Left lung (tissue), 10 donors: ENCODE measurements around the gene CCDC57. TPM values are rescaled to one million over a fixed set of nuclear protein-coding genes. Genes with fewer than 3 reads are reported as not detected.

Source experiments
- ATAC-seq: fragments of 200-7000 bp; cut with Tn5 transposase; one replicate; pipeline ENCODE4 v1.9.1; 2020; ENCODE audit warnings: moderate library complexity
- DNase-seq, 4 donors: peaks; one replicate each; pipeline ENCODE4 v3.0.0-alpha.2; 2013 to 2020
- H3K27ac ChIP-seq, 2 donors: fragments of 200-600 bp; sonication (generic) in 1 of 2; one replicate each; pipeline versions ENCODE4 v1.5.0 to v1.8.0; 2020 to 2021
- H3K27me3 ChIP-seq, 2 donors: fragments of 200-600 bp; sonication (generic) in 1 of 2; one replicate each; pipeline versions ENCODE4 v1.5.0 to v1.8.0; 2020 to 2021
- H3K36me3 ChIP-seq, 2 donors: fragments of 200-600 bp; sonication (generic) in 1 of 2; one replicate each; pipeline versions ENCODE4 v1.5.0 to v1.8.0; 2020 to 2021
- H3K4me1 ChIP-seq, 2 donors: fragments of 200-600 bp; one replicate each; pipeline ENCODE4 v1.8.0; 2021
- H3K4me3 ChIP-seq, 2 donors: fragments of 200-600 bp; sonication (generic) in 1 of 2; one replicate each; pipeline versions ENCODE4 v1.5.0 to v1.8.0; 2020 to 2021; ENCODE audit warnings: mild to moderate bottlenecking in 1 of 2
- H3K9me3 ChIP-seq, 2 donors: fragments of 200-600 bp; sonication (generic) in 1 of 2; one replicate each; pipeline versions ENCODE4 v1.5.0 to v1.8.0; 2020 to 2021
- intact Hi-C, 2 donors: fragments of 100-400 bp; cut with DNase I; formaldehyde crosslinking; loops; one replicate each; pipeline versions ENCODE4 v1.11.2 to v1.14.2; 2022
- polyA plus RNA-seq, 6 donors: library from polyadenylated mRNA; unstranded; fragments of 120-200 nt; gene quantifications; one replicate each; pipeline ENCODE4 v1.2.1, GENCODE V29; 2013; ENCODE audit not compliant: insufficient read length in 6 of 6
- total RNA-seq, 2 donors: library from RNA; stranded (reverse); fragmentation: NEBNext Ultra II Directional; extraction: Animal tissue kit (Norgen Biotek cat#: 25700); gene quantifications; one replicate each; pipeline ENCODE4 v1.2.1, GENCODE V29; 2021
- TF ChIP-seq, protein P1 (sequence below), 2 donors: fragments of 200-600 bp; sonication (generic) in 1 of 2; IDR thresholded peaks; one replicate each; pipeline versions ENCODE4 v1.5.0 to v1.8.0; 2021; ENCODE audit warnings: antibody characterized with exemption in 2 of 2
- donor health status: DM: no; HTN: yes; CAD: no.
- donor health status: DM: no; HTN: no; CAD: no.

The CCDC57 gene
- total and polyA plus RNA-seq, 8 donors = 41.7 to 73.4 (median 59.8) TPM

DNA sequence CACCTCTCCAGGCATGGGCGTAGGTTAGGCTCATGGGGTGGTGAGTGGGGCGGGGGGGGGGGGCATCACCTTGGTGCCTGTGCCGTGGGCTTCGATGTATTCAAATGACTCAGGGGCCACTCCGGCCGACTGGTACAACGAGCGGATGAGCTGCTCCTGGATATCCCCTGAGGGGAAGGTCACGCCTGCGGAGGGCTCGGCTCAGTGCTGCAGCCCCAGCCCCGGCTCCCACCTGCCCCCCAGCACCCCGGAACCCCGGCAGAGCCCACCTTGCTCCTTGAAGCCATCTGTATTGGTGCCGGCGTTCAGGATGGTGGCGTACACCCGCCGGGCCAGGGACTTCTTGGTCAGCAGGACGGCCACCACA is 120.0 kb downstream of the CCDC57 start:
- H3K4me3 ChIP-seq = no peak overlapping the region
- DNase-seq = peak in 1 of 4 donors; percentile 69
- no peak overlapping the region for H3K27ac ChIP-seq
- peaks cover 8 to 87% of the 10 kb centered on the region in 2 donors for H3K36me3 ChIP-seq
- no peaks in the 10 kb centered on the region for H3K27me3 ChIP-seq
- no peaks in the 10 kb centered on the region for H3K9me3 ChIP-seq
- intact Hi-C loops = no loop called here
- no peak for ATAC-seq
- TF ChIP-seq, protein P1, sequence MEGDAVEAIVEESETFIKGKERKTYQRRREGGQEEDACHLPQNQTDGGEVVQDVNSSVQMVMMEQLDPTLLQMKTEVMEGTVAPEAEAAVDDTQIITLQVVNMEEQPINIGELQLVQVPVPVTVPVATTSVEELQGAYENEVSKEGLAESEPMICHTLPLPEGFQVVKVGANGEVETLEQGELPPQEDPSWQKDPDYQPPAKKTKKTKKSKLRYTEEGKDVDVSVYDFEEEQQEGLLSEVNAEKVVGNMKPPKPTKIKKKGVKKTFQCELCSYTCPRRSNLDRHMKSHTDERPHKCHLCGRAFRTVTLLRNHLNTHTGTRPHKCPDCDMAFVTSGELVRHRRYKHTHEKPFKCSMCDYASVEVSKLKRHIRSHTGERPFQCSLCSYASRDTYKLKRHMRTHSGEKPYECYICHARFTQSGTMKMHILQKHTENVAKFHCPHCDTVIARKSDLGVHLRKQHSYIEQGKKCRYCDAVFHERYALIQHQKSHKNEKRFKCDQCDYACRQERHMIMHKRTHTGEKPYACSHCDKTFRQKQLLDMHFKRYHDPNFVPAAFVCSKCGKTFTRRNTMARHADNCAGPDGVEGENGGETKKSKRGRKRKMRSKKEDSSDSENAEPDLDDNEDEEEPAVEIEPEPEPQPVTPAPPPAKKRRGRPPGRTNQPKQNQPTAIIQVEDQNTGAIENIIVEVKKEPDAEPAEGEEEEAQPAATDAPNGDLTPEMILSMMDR (IDR thresholded peaks at IDR 0.05) = no peak
- H3K4me1 ChIP-seq = peaks cover 8 to 25% of the 10 kb centered on the region in 2 donors

DNA sequence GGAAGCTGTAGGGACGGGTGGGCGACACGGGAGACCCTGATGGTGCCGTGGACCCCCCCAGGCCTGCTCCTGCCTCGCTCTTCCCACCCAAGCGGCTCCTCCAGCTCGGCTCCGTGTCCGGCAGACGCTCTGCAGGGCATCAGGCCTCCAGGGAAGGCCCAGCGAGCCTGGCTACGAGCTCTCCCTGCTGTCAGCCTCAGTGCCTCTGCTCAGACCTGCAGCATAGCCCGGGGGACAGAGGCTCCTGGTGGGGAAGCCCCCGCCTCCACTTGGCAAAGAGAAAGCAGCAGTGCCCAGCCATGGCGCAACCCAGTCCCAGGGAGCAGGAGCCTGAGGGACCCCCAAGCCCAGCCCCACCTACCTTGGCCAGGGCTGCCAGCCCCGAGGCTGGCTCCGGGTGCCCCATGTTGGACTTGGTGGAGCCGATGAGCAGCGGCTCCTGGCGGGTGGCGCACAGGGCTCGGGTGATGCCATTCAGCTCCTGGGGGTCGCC is 120.5 kb downstream of the CCDC57 start:
- Histone ChIP-seq H3K36me3 (peaks cover 8 to 91% of the 10 kb centered on the region in 2 donors), H3K4me1 (peaks cover 6 to 20% of the 10 kb centered on the region in 2 donors), H3K27ac (no peak overlapping the region), H3K4me3 (no peak overlapping the region), H3K9me3 (no peaks in the 10 kb centered on the region), H3K27me3 (no peaks in the 10 kb centered on the region)
- no peak for ATAC-seq
- TF ChIP-seq, protein P1 (IDR thresholded peaks at IDR 0.05) = no peak
- DNase-seq = peak in 1 of 4 donors; percentile 72
- intact Hi-C loops = no loop called here

DNA sequence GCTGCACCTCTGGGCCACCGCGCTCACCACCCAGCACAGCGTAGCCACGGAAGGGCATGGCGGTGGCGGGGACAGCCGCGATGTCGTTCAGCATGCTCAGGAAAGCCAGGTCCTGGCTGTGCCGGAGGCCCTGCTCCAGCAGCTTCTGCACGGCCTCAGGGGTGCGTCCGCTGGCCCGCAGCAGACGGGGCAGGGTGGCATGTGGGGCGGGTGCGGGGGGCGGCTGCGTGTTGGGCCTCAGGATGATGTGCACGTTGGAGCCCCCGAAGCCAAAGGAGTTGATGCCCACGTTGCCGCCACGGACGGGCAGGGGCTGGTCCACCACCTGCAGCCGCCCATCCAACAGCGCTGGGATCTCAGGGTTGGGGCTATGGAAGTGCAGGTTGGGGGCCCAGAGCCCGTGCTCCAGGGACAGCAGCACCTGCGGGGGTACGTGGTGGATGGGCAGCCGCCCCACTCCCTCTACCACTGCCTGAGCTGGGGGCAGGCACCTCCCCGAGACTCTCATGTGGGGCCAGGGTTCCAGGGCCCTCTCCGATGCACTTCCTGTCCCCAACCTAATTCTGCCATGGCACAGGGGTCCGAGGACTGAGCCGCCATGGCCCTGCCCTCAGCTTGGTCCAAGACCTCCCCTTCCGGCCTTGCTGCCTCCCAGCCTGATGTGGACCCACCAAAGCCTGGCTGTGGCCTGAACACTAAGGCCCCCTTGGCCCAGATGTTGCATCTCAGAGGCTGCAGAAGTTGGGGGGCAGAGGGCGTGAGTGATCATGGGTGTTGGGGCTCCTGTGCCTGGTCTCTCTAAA is 121.2 kb downstream of the CCDC57 start:
- Histone ChIP-seq H3K27ac (no peak overlapping the region), H3K4me1 (peaks cover 0 to 13% of the 10 kb centered on the region in 2 donors), H3K9me3 (no peaks in the 10 kb centered on the region), H3K36me3 (peaks cover 8 to 98% of the 10 kb centered on the region in 2 donors), H3K27me3 (no peaks in the 10 kb centered on the region), H3K4me3 (no peak overlapping the region)
- TF ChIP-seq, protein P1 (IDR thresholded peaks at IDR 0.05) = no peak
- ATAC-seq (no peak), DNase-seq (peak in 1 of 4 donors; percentile 75)
- intact Hi-C loops = no loop called here

DNA sequence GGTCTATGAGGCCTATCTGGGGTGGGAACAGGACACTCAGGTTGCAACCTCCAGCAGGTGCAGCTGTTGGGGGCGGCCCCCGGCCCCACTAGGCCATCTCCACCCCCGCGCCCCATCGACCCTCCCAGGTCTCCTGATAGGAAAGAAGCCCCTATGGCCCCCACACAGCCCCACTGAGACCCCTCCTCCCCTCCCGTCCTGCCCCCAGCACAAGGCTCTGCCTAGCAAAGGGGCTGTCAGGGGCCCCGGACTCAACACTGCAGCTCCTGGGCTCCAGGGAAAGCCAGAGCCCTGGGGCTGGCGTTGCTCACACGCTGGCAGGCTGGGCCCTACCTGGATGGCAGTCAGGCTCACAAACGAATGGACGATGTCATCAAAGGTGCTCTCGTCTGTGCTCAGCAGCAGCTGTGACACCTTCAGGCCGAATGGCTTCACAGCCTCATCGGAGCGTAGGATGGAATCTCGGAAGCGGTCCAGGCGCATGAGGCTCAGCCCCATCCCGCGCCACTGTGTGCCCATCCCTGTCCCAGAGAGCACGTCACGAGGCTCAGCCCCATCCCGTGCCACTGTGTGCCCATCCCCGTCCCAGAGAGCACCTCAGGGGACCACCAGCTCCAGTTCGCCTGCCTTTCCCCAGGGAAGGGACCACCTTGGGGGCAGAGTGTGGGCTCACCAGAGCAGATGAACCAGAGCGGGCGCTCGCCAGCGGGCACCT is 121.9 kb downstream of the CCDC57 start:
- Histone ChIP-seq H3K4me1 (peaks cover 0 to 6% of the 10 kb centered on the region in 2 donors), H3K9me3 (no peaks in the 10 kb centered on the region), H3K27me3 (no peaks in the 10 kb centered on the region), H3K4me3 (no peak overlapping the region), H3K36me3 (peaks cover 8 to 100% of the 10 kb centered on the region in 2 donors), H3K27ac (no peak overlapping the region)
- DNase-seq = peak in 1 of 4 donors; percentile 62
- TF ChIP-seq, protein P1 (IDR thresholded peaks at IDR 0.05) = no peak
- intact Hi-C loops = no loop called here
- no peak for ATAC-seq
